Liver (tissue), 3 donors: ENCODE results near the gene NDC1.

Source experiments
- GABPA ChIP-seq, 2 donors: IDR thresholded peaks in 1 of 2; conservative IDR thresholded peaks in 1 of 2; 2 replicates each; pipeline ENCODE4 v1.6.1; 2016; ENCODE audit warnings: antibody characterized with exemption in 2 of 2, mild to moderate bottlenecking in 1 of 2, moderate library complexity in 1 of 2
- SP1 ChIP-seq: IDR thresholded peaks from 2 replicates; pipeline ENCODE4 v1.6.1; 2018; ENCODE audit warnings: antibody characterized with exemption, mild to moderate bottlenecking
- TF ChIP-seq, protein P1 (sequence below): fragments of 150-350 bp; IDR thresholded peaks from 2 replicates; pipeline ENCODE4 v1.5.1; 2017; ENCODE audit warnings: improper control_type of control experiment, low read depth, low read length; ENCODE audit not compliant: missing input control
- donor health status: healthy.
- donor health status: healthy.

DNA sequence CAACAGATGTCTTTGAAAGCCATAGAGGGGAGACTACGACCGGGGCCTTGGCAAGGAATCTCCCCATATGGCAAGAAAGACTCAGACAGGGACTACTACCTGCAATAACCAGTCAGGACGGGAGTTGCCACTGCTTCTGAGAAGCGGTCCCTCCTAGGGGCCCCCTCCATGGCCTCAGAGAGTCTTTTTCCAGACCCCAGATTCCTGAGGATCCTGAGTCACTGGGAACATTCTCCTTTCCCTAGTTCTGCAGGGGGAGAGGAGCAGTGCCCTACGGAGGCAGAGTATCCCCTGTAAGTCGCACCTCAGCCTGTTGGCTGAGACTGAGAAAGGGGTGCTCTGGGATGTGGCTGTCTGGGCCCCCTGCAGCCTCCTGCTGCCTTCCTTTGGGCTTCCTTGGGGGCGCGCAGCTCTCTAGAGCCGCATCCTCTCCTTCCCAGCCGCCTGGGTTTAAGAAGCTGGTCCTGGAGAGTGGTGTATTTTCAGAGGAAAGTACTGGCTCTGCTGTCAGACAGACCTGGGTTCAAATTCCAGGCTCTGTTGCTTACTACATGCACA is 107.0 kb downstream of the NDC1 start:
- TF ChIP-seq, protein P1, sequence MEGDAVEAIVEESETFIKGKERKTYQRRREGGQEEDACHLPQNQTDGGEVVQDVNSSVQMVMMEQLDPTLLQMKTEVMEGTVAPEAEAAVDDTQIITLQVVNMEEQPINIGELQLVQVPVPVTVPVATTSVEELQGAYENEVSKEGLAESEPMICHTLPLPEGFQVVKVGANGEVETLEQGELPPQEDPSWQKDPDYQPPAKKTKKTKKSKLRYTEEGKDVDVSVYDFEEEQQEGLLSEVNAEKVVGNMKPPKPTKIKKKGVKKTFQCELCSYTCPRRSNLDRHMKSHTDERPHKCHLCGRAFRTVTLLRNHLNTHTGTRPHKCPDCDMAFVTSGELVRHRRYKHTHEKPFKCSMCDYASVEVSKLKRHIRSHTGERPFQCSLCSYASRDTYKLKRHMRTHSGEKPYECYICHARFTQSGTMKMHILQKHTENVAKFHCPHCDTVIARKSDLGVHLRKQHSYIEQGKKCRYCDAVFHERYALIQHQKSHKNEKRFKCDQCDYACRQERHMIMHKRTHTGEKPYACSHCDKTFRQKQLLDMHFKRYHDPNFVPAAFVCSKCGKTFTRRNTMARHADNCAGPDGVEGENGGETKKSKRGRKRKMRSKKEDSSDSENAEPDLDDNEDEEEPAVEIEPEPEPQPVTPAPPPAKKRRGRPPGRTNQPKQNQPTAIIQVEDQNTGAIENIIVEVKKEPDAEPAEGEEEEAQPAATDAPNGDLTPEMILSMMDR = no peak
- TF ChIP-seq GABPA (IDR thresholded peaks at IDR 0.05 in 1 of 2, conservative IDR thresholded peaks at IDR 0.05 in 1 of 2) = no peak
- no peak for TF ChIP-seq SP1
